HCT116 (cell line): ENCODE measurements around the gene WNT11. TPM values are rescaled to one million over a fixed set of nuclear protein-coding genes. Genes with fewer than 3 reads are reported as not detected.

Experiments used
- ATAC-seq: fragments of 200-7000 bp; cut with Tn5 transposase; 2 replicates; pipeline ENCODE4 v1.9.1; 2020; ENCODE audit warnings: mild to moderate bottlenecking, moderate library complexity
- BruUV-seq: library from RNA; stranded (reverse); fragments of 400-500 nt; replicated peaks from 2 replicates; lab custom pipeline; 2021; lab: Mats Ljungman, UMichigan
- CTCF ChIA-PET: fragments of 300-600 bp; sonication (Branson Sonifier 250); formaldehyde crosslinking; loops from one replicate; lab custom pipeline; 2021; ENCODE audit warnings: antibody characterized with exemption; lab: Charles Lee
- POLR2A ChIA-PET: fragments of 300-600, 350-600 bp; sonication (Branson Sonifier 250); formaldehyde crosslinking; loops from one replicate; lab custom pipeline; 2021; ENCODE audit warnings: antibody characterized with exemption; lab: Charles Lee
- RAD21 ChIA-PET, 2 experiments: fragments of 300-600 bp; sonication (Branson Sonifier 250); formaldehyde crosslinking; loops; one replicate each; lab custom pipeline; 2023; ENCODE audit warnings: low total read pairs in 2 of 2; ENCODE audit not compliant: uncharacterized antibody in 2 of 2, unreplicated experiment in 2 of 2, low non-redundant PET in 1 of 2; lab: Charles Lee
- DNase-seq: peaks from one replicate; pipeline ENCODE4 v3.0.0-alpha.2; 2010; ENCODE audit warnings: low read depth, low spot score
- H2AFZ ChIP-seq: fragments of 200-600 bp; shearing (Covaris generic), sonication (generic); 2 replicates; pipeline ENCODE4 v1.6.1; 2017; ENCODE audit warnings: low read depth, mixed run types, mixed read lengths, antibody characterized with exemption, low read length; ENCODE audit not compliant: poor library complexity, severe bottlenecking
- H3K27ac ChIP-seq: 2 replicates; pipeline ENCODE4 v1.5.1; 2012; ENCODE audit warnings: low read depth, low read length
- H3K27me3 ChIP-seq: fragments of 200-600 bp; sonication (generic); 2 replicates; pipeline ENCODE4 v1.6.1; 2016; ENCODE audit warnings: mixed run types, low read length, mixed read lengths; ENCODE audit not compliant: insufficient read depth
- H3K36me3 ChIP-seq, 2 experiments: fragments of 200-500 bp in 1 of 2; fragments of 200-600 bp in 1 of 2; sonication (Bioruptor generic) in 1 of 2; sonication (generic) in 1 of 2; 2 replicates each; pipeline versions ENCODE4 v1.5.1 to v1.6.1; 2014 to 2016; ENCODE audit warnings: low read length in 2 of 2, inconsistent platforms in 1 of 2, mixed read lengths in 1 of 2, mixed run types in 1 of 2; ENCODE audit not compliant: insufficient read depth in 2 of 2, control insufficient read depth in 1 of 2
- H3K4me1 ChIP-seq, 2 experiments: fragments of 200-600 bp in 1 of 2; sonication (generic) in 1 of 2; 2 replicates each; pipeline versions ENCODE4 v1.5.1 to v1.6.1; 2012 to 2017; ENCODE audit warnings: low read length in 2 of 2, inconsistent platforms in 1 of 2, mild to moderate bottlenecking in 1 of 2, mixed read lengths in 1 of 2, mixed run types in 1 of 2, moderate library complexity in 1 of 2; ENCODE audit not compliant: insufficient read depth in 2 of 2, control insufficient read depth in 1 of 2
- H3K4me2 ChIP-seq: fragments of 200-600 bp; sonication (generic); 2 replicates; pipeline ENCODE4 v1.6.1; 2017; ENCODE audit warnings: mixed run types, low read length, mixed read lengths
- H3K4me3 ChIP-seq, 2 experiments: fragments of 200-600 bp in 1 of 2; sonication (generic) in 1 of 2; replicated peaks in 1 of 2; 2 replicates each; pipeline ENCODE4 v1.5.1; 2011 to 2016; ENCODE audit warnings: low read length in 2 of 2, control low read depth in 1 of 2, low read depth in 1 of 2, mild to moderate bottlenecking in 1 of 2, mixed read lengths in 1 of 2, mixed run types in 1 of 2
- H3K79me2 ChIP-seq: fragments of 200-600 bp; sonication (generic); 2 replicates; pipeline ENCODE4 v1.6.1; 2017; ENCODE audit warnings: mild to moderate bottlenecking, mixed run types, low read length, moderate library complexity, mixed read lengths; ENCODE audit not compliant: insufficient read depth
- H3K9ac ChIP-seq: fragments of 200-600 bp; sonication (generic); 2 replicates; pipeline ENCODE4 v1.6.1; 2016; ENCODE audit warnings: low read length, mixed read lengths
- H3K9me2 ChIP-seq: fragments of 200-600 bp; sonication (generic), shearing (Covaris generic); 2 replicates; pipeline ENCODE4 v1.6.1; 2017; ENCODE audit warnings: mixed run types, mild to moderate bottlenecking, moderate library complexity; ENCODE audit not compliant: insufficient read depth
- H3K9me3 ChIP-seq, 2 experiments: fragments of 200-500 bp in 1 of 2; fragments of 200-600 bp in 1 of 2; sonication (Bioruptor generic) in 1 of 2; sonication (generic) in 1 of 2; 2 replicates each; pipeline ENCODE4 v1.6.1; 2014 to 2017; ENCODE audit warnings: low read length in 2 of 2, mixed read lengths in 2 of 2, inconsistent platforms in 1 of 2, low read depth in 1 of 2, mild to moderate bottlenecking in 1 of 2, mixed run types in 1 of 2, moderate library complexity in 1 of 2; ENCODE audit not compliant: control insufficient read depth in 1 of 2, insufficient read depth in 1 of 2
- H4K20me1 ChIP-seq: fragments of 200-600 bp; sonication (generic), shearing (Covaris generic); 2 replicates; pipeline ENCODE4 v1.6.1; 2017; ENCODE audit warnings: mixed run types, mild to moderate bottlenecking, moderate library complexity; ENCODE audit not compliant: insufficient read depth
- CBX3 ChIP-seq: IDR thresholded peaks from 2 replicates; pipeline ENCODE4 v1.6.1; 2012; ENCODE audit warnings: low read depth
- CEBPB ChIP-seq: IDR thresholded peaks from 2 replicates; pipeline ENCODE4 v1.6.1; 2012; ENCODE audit warnings: low read depth
- EGR1 ChIP-seq: IDR thresholded peaks from 2 replicates; pipeline ENCODE4 v1.6.1; 2012; ENCODE audit warnings: low read depth
- ELF1 ChIP-seq: IDR thresholded peaks from 2 replicates; pipeline ENCODE4 v1.6.1; 2012; ENCODE audit warnings: low read depth, borderline replicate concordance
- EZH2 ChIP-seq: fragments of 200-600 bp; sonication (generic); IDR thresholded peaks from 2 replicates; pipeline ENCODE4 v1.6.1; 2017; ENCODE audit warnings: antibody characterized with exemption, mixed run types
- FOSL1 ChIP-seq: IDR thresholded peaks from 2 replicates; pipeline ENCODE4 v1.6.1; 2012; ENCODE audit warnings: low read depth
- JUND ChIP-seq: IDR thresholded peaks from 2 replicates; pipeline ENCODE4 v1.6.1; 2012
- MAX ChIP-seq: IDR thresholded peaks from 2 replicates; pipeline ENCODE4 v1.6.1; 2012
- POLR2A ChIP-seq: IDR thresholded peaks from 2 replicates; pipeline ENCODE4 v1.7.0; 2011; ENCODE audit warnings: borderline replicate concordance; ENCODE audit not compliant: insufficient read depth, insufficient read length; ENCODE audit errors: extremely low read depth
- POLR2AphosphoS5 ChIP-seq: IDR thresholded peaks from 2 replicates; pipeline ENCODE4 v1.6.1; 2011; ENCODE audit warnings: mild to moderate bottlenecking, low read depth, low read length, moderate library complexity
- SIN3A ChIP-seq: IDR thresholded peaks from 2 replicates; pipeline ENCODE4 v1.6.1; 2012; ENCODE audit warnings: low read depth
- SP1 ChIP-seq: IDR thresholded peaks from 2 replicates; pipeline ENCODE4 v1.6.1; 2012; ENCODE audit warnings: low read depth
- SRF ChIP-seq: IDR thresholded peaks from 2 replicates; pipeline ENCODE4 v1.6.1; 2012; ENCODE audit warnings: low read depth
- TCF7L2 ChIP-seq: IDR thresholded peaks from 2 replicates; pipeline ENCODE4 v1.7.0; 2011; ENCODE audit warnings: borderline replicate concordance, inconsistent platforms; ENCODE audit not compliant: insufficient read depth, insufficient read length; ENCODE audit errors: extremely low read depth
- YY1 ChIP-seq: IDR thresholded peaks from 2 replicates; pipeline ENCODE4 v1.6.1; 2011; ENCODE audit warnings: low read length, low read depth, moderate library complexity, mild to moderate bottlenecking; ENCODE audit not compliant: insufficient replicate concordance; ENCODE audit errors: extremely low read depth
- ZBTB33 ChIP-seq: IDR thresholded peaks from 2 replicates; pipeline ENCODE4 v1.6.1; 2011; ENCODE audit warnings: mild to moderate bottlenecking, low read length, moderate library complexity; ENCODE audit not compliant: insufficient replicate concordance; ENCODE audit errors: extremely low read depth
- ZNF274 ChIP-seq: fragments of 200-500 bp; sonication (Bioruptor generic); IDR thresholded peaks from 2 replicates; pipeline ENCODE4 v1.6.1; 2014; ENCODE audit warnings: mild to moderate bottlenecking, low read depth, low read length, inconsistent platforms
- intact Hi-C: fragments of 100-400 bp; cut with micrococcal nuclease; formaldehyde crosslinking; loops from 2 replicates; pipeline ENCODE4 v1.10.0; 2022
- total RNA-seq: library from RNA; stranded (reverse); gene quantifications from one replicate; pipeline ENCODE4 v1.2.1, GENCODE V29; 2021; ENCODE audit not compliant: unreplicated experiment
- TF ChIP-seq, protein P1 (sequence below), 3 experiments: fragments of 200-600 bp in 1 of 3; sonication (generic) in 1 of 3; IDR thresholded peaks in 2 of 3; conservative IDR thresholded peaks in 1 of 3; 2 replicates each; pipeline ENCODE4 v1.5.1; 2012 to 2017; ENCODE audit warnings: low read depth in 2 of 3, low read length in 2 of 3, antibody characterized with exemption in 1 of 3, borderline replicate concordance in 1 of 3, control low read depth in 1 of 3, mild to moderate bottlenecking in 1 of 3, mixed read lengths in 1 of 3, mixed run types in 1 of 3, moderate library complexity in 1 of 3; ENCODE audit not compliant: insufficient read depth in 1 of 3

The WNT11 gene
- total RNA-seq, 1 experiment from 2014 or later: 1.9 TPM

DNA sequence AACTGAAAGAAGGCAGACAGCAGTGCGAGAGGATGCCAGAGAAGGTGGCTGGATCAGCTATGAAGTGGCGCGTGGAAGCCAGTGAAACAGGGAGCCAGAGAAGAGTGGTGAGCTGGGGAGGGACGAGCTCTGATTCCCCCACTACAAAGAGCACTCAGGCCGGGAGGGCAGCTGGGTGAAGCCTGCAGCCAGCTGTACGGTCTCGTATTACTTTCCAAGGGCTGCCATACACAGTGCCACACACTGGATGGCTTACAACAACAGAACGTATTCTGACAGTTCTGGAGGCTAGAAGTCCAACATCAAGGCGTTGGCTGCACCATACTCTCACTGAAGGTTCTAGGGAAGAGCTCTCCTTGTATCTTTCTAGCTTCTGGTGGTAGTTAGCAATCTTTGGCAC lies 47.1 kb upstream of the WNT11 start:
- ChIA-PET CTCF (no interaction called here), RAD21 (no interaction called here), POLR2A (no interaction called here)
- Histone ChIP-seq H4K20me1 (no peaks in the 10 kb centered on the region), H3K4me3 (no peak overlapping the region), H3K9me3 (no peaks in the 10 kb centered on the region), H2AFZ (no peak overlapping the region), H3K4me2 (no peak overlapping the region), H3K27ac (no peak overlapping the region), H3K4me1 (peaks cover 0 to under 1% of the 10 kb centered on the region in 2 experiments; a peak in 1 of 4 replicates), H3K9me2 (no peaks in the 10 kb centered on the region), H3K27me3 (no peaks in the 10 kb centered on the region), H3K36me3 (no peaks in the 10 kb centered on the region), H3K79me2 (no peaks in the 10 kb centered on the region), H3K9ac (no peak overlapping the region)
- TF ChIP-seq, protein P1, sequence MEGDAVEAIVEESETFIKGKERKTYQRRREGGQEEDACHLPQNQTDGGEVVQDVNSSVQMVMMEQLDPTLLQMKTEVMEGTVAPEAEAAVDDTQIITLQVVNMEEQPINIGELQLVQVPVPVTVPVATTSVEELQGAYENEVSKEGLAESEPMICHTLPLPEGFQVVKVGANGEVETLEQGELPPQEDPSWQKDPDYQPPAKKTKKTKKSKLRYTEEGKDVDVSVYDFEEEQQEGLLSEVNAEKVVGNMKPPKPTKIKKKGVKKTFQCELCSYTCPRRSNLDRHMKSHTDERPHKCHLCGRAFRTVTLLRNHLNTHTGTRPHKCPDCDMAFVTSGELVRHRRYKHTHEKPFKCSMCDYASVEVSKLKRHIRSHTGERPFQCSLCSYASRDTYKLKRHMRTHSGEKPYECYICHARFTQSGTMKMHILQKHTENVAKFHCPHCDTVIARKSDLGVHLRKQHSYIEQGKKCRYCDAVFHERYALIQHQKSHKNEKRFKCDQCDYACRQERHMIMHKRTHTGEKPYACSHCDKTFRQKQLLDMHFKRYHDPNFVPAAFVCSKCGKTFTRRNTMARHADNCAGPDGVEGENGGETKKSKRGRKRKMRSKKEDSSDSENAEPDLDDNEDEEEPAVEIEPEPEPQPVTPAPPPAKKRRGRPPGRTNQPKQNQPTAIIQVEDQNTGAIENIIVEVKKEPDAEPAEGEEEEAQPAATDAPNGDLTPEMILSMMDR (IDR thresholded peaks at IDR 0.05 in 2 of 3, conservative IDR thresholded peaks at IDR 0.05 in 1 of 3; ENCODE audit: borderline replicate concordance in 1 of 3, insufficient read depth in 1 of 3, low read depth in 2 of 3, low read length in 2 of 3): no peak
- TF ChIP-seq YY1: no peak
- no peak for TF ChIP-seq ELF1
- no peak for TF ChIP-seq SP1
- no peak for TF ChIP-seq MAX
- TF ChIP-seq EGR1: no peak
- TF ChIP-seq CEBPB: no peak
- TF ChIP-seq JUND: no peak
- TF ChIP-seq CBX3: no peak
- TF ChIP-seq ZBTB33: no peak
- no peak for TF ChIP-seq TCF7L2
- TF ChIP-seq ZNF274: no peak
- TF ChIP-seq POLR2A: no peak
- TF ChIP-seq SRF: no peak
- no peak for TF ChIP-seq POLR2AphosphoS5
- no peak for TF ChIP-seq FOSL1
- no peak for TF ChIP-seq EZH2
- no peak for TF ChIP-seq SIN3A
- no TSS peak for BruUV-seq
- ATAC-seq (no peak), DNase-seq (no peak)
- intact Hi-C loops: no loop called here
